ENCODE data around the gene HIPK3. TPM values are rescaled to one million over a fixed set of nuclear protein-coding genes. Genes with fewer than 3 reads are reported as not detected.

The HIPK3 gene
- total RNA-seq, 2 donors from 2014 or later = 202 to 226 TPM

DNA sequence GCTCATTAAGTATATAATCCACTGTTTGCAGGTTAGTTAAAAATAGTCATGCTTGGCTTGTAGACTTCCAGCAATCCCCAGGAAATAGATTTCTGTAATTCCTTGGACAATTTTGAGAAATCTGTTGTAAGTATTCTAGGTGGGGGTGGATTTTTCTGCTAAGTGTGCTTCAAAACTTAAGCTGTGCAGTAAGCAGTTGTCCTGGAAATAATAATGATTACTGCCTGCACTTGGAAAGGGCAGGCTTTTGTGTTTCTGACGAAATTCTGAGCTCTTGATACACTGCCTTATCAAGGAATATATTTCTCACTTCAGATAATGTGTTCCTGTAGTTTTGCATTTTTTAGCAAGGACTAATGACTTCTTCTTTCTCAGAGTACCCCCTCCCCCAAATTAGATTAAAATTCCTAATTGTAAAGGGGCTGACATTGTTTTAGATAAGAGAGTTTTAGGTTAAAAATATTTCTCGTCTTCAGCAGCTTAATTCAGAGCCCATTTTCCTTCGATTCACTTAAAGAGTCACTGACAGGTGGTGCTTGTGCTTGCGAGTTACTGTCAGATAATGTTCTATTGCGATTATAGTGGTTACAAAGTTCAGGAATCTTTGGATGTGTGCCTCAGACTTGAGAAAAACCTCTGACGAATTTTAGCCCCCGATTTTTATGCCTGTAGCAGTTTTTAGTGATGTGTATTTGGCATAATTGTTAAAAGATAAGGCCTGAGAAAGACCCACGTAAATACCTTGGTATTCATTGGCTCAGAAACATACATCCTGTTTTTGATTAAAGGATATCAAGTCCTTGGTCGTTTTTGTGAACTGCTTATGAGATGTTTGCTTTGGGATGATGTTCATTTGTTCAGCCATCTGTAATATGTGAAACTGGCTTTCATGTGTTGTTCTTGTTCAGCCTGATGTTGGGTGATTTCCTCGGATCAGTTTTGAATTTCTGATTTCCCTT lies 120.5 kb downstream of the HIPK3 start:
- intact Hi-C loops (cut with DNase I) = no loop called here
- DNase-seq (no peak), ATAC-seq (peak in 1 of 2 donors; percentile 57)

DNA sequence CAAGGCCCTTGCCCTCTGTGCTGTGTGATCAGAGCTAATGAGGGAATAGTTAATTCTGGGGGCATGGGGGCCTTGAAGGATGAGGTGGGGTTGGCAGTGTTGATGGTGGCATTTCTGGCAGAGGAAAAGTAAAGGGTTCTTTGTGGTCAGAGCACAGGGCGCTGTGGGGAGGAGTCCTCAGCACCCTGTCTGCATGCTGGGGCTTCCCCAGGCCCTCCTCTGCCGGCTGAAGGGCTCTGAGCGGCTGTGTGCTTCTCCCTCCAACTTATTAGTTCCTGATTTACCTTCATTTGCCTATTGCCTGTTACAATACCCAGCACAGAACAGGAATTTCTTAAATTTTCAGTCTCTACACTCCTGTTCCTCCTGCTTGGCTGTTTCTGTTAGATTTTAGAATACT lies 122.8 kb downstream of the HIPK3 start:
- ATAC-seq (no peak), DNase-seq (no peak)
- intact Hi-C loops (cut with DNase I) = no loop called here

DNA sequence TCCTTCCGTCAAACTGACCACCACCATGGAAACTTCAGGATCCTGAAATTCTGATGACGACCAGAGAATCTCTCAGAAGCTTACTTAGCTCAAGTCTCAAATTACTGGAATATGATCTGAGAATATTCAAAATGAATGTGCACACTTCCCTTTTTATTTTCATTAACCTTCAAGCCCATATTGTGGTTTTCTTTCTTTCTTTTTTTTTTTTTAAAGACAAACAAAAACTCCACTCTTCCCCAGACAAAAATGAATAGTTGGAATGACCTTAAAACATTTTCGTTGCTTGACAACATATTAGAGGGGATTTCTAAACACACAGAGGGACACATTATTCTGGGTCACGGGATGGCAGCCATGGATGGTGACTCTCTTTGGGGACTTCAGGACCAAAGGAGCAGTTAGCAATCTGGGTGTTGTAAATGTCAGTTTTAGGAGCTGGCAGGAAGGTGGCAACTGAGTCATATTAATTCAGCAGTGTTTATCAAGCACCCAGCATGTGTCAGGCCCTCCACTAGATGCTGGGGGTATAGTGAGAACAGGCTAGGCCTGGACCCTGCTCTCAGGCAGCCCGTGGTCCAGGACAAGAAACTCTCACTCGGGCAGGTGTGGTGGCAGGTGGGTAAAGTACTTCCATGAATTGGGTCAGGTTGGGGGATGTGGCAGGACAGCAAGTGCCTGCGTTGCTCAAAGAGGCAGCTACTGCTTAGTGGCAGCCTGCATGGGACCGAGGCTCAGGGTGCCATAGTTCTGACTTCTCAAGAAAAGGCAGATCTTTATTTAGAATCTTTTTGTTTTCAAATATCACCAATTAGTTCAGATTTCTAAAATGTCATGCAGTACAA lies 126.1 kb downstream of the HIPK3 start:
- intact Hi-C loops (cut with DNase I) = no loop called here

DNA sequence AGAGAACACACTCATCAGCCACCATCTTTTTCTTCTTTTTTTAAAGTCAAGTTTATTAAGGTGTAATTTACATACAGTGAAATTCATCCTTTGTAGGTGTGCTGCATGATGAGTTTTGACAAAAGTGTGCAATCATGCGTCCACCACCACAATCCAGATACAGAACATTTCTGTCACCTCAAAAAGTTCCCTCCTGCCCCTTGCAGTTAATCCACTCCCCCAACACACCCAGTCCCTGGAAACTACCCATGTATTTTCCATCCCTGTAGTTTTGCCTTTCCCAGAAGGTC lies 126.7 kb downstream of the HIPK3 start:
- ATAC-seq = no peak
- no peak for DNase-seq
- intact Hi-C loops (cut with DNase I) = no loop called here

More for the DNA sequence above, 126.1 kb downstream of the HIPK3 start:
- ATAC-seq (no peak), DNase-seq (no peak)

DNA sequence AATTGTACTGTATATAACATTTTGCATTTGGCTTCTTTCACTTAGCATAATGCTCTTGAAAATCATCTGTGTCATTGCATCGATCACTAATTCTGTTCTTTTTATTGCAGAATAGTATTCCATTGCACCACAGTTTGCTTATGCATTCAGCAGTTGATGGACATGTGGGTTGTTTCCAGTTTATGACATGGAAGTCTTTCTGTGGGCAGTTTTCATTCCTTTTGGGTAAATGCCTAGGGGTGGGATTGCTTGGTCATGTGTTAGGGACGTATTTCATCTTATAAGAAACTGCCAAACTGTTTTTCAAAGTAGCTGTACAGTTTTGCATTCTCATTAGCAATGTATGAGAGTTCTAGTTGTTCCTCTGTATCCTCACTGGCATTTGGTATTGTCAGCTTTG lies 127.0 kb downstream of the HIPK3 start:
- DNase-seq (no peak), ATAC-seq (no peak)
- intact Hi-C loops (cut with DNase I) = no loop called here

DNA sequence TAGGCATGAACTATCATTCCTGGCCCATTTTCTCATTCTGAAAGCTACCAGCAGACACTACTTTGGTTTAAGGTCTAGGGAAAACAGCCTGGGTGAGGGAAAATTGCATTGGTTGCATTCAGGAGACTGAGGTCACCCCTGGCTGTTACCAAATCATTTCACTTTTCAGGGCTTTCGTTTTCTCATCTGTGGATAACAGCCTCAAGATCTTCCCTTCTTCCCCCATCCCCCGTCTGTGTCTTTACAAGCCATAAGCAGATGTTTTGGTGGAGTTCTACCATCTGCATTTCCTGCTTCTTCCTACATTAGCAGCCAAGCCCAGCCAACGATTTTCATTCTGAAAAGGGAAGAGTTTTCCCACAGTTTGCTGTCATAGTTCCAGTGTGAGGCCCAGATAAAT lies 130.4 kb downstream of the HIPK3 start:
- intact Hi-C loops (cut with DNase I) = no loop called here
- ATAC-seq (no peak), DNase-seq (no peak)

DNA sequence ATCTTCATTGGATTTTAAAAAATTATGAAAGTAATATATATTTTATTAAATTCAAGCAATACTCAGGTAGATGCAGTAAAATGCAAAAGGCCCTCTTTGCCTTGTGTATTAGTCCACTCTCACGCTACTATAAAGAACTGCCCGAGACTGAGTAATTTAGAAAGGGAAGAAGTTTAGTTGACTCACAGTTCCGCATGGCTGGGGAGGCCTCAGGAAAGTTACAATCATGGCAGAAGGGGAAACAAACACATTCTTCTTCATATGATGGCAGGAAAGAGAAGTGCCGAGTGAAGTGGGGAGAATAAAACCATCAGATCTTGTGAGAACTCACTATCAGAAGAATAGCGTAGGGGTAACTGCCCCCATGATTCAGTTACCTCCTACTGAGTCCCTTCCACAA lies 130.8 kb downstream of the HIPK3 start:
- intact Hi-C loops (cut with DNase I) = no loop called here

DNA sequence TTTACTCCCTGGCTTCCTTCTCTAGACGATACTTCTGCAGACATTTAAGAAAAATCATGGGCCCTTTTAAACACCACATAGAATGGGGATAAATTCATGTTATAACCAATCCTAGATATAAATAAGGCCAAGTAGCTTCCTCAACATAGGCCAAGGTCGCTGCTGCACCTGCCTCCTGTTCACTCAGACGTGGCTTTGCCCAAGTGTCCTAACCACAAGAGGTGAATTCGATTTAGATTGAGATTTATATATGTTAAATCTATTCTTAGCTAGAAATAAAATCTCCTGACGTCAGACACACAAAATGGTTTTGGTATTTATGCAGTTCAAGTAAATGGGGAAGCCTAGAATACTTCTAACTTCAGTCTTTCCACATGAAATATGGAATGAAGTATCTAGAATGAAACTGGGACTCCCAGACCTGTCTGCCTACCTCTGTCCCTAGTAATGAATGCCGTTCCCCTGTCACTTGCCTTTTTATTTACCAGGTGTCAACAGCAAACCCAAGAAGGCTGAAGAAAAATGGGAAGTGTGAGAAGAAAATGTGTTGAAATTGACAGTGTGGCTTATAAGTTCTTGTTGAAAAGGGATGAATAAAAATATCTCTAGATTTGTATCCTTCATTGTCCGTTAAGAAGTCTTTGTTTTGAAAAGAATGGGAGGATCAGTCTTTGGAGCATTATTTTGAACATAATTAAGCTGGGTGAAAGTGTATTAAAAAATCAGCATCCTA lies 131.8 kb downstream of the HIPK3 start:
- no peak for ATAC-seq
- intact Hi-C loops (cut with DNase I) = no loop called here
- DNase-seq = no peak

More for the DNA sequence above, 130.8 kb downstream of the HIPK3 start:
- ATAC-seq = no peak
- DNase-seq = no peak

DNA sequence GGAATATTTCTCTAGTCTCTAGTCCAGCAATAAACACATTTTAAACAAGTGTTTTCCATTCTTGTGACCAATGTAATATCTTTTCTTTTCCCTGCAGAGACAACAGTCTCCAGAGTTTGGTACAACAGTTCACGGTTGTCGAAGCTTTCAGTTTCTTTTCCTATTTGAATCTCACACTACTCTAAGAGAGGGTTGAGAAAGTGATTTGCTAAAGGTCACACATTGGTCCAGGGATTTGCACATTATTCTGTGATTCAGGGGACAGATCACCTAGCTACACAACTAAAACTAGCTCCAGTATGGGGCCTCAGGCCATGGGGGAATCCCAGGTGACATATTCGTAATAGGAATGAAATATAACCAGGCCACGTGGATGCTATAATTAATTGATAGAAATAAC lies 132.5 kb downstream of the HIPK3 start:
- no peak for DNase-seq
- no peak for ATAC-seq
- intact Hi-C loops (cut with DNase I) = no loop called here

DNA sequence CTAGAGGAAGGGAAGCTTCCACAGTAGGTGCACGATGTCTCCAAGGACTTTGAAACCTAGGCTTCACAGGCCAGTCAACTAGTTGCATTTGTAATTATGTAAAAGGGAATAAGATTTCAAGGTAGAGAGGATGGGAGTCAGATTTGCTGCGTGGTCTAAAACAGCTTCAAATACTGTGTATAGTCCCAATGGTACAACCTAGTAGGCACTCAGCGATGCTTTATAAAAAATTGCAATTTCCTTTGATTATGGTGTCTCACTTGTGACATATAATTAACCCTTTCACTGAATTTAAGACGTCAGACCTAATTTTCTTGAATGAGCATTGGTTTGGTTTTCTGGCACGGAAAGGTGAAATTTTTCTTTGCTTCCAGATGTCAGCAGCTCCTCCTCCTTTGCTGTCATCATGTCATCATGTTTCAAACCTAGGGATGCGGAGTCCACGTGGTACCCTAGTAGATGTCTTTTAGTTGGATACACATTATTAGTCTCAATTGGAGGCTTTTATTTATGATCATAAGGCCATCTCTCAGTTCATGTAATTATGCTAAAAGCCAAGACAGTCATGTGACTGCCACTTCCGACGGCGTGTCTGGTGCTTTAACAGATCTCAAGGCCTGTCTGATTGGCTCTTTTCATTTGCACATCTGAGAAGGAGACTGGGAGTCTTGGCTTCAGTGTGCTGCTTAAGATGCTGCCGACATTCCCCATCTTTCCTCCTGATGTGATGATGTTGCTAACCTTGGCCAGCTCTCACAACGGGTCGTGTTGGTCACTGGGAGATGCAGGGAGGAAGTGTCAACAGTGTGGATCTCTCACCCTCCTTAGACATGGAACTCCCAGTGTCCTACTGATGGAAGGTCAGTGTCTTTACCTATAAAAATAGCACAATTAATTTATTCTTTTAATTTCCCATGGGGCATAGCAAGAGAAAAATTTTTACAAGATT lies 134.0 kb downstream of the HIPK3 start:
- no peak for ATAC-seq
- DNase-seq = no peak
- intact Hi-C loops (cut with DNase I) = no loop called here

DNA sequence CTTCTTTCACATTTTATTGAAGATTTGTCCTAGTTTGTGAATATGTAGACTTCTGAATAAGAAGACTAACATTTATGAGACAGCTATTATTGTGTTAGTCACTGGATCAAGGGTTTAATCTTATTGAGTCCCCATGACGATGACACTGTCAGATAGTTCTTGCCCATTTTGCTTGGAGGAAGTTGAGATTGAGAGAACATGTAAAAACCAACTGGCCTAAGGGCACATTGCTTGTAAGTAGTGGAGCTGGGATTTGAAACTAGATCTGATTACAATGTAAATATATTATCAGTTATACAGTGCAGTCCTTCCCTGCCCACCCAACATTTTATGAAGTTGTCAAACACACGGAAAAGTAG lies 134.7 kb downstream of the HIPK3 start:
- ATAC-seq (no peak), DNase-seq (no peak)
- intact Hi-C loops (cut with DNase I) = no loop called here

DNA sequence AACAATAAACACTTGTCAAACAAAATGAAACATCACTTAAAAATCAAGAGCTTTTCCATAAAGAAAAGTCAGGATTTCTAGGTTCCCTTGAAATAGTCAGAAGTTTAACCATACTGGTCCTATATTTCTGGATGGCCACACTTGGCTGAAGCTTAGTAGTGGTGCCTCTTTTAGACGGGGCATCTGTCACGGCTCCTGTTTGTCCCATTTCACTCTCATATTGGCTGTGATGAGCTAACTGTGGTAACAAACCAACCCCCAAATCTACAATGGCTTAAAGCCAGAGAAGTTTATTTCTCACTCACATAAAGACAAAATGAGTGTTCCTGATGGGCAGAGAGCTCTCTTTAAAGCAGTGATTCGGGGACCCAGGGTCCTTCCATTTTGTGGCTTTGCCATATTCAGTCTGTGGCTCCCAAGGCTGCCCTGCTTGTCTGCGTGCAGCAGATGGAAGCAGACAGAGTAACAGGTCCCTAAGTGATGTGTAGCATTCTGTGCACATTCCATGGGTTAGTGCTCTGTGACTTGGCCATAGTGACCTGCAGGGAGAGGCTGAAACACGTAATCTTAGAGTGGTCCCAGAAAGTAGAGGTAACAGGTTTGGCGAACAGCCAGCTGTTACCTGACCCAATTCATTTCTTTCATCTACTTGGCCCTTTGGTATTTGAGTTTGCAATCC lies 137.4 kb downstream of the HIPK3 start:
- ATAC-seq (no peak), DNase-seq (no peak)
- intact Hi-C loops (cut with DNase I) = no loop called here

DNA sequence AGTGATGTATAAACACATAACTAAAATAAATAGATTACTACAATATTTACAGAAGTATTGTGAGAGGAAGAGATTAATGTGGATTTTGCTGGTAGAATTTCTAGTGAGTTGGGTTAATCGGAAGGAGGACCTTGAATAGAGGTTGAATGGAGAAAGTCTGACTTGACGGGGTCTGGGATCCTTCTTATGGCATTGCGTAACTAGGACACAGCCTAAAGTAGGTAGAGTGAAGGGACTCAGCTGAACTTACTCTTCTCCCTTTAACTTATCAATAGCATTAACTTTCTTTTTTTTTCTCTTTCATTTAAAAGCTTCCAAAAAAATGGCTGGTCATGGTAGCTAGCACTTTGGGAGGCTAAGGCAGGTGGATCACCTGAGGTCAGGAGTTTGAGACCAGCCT lies 139.2 kb downstream of the HIPK3 start:
- ATAC-seq (no peak), DNase-seq (no peak)
- intact Hi-C loops (cut with DNase I) = no loop called here

DNA sequence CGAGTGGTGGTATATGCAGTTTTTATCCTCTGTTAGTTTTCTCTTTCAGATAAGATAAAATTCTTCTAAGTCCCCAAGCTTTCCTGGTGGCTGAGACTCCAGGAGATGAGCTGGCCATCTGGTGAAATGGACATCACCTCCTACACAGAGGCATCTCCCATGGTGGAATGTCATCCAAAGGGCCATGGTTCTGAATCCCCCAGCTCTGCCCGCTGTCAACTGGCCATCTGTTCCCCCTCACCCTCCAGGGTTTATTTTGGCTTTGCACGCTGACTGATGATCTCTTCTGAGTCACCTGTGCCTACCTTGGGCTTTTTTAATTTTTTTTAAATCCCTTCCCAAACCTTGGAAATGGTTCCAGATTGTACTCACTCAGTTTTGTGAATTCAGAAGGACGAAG lies 142.2 kb downstream of the HIPK3 start:
- ATAC-seq = no peak
- DNase-seq = no peak
- intact Hi-C loops (cut with DNase I) = no loop called here

DNA sequence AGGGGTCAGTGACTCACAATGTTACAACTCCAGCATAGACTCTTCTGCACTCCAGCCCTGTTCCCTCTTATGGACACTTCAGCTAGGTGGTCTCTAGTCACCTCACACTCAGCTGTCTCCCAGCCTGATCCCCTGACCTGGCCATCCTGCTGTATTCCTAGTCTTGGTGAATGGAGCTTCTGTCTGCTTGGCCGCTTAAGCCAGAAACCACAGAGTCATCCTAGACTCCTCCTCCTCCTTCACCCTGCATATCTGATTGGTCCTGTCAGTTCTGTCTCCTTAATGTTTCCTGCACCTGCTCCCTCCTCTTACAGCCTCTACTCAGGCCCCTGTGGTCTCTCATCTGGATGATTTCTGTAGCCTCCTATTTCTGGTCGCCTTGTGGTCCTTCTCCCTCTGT lies 144.9 kb downstream of the HIPK3 start:
- intact Hi-C loops (cut with DNase I) = no loop called here
- DNase-seq (no peak), ATAC-seq (no peak)

DNA sequence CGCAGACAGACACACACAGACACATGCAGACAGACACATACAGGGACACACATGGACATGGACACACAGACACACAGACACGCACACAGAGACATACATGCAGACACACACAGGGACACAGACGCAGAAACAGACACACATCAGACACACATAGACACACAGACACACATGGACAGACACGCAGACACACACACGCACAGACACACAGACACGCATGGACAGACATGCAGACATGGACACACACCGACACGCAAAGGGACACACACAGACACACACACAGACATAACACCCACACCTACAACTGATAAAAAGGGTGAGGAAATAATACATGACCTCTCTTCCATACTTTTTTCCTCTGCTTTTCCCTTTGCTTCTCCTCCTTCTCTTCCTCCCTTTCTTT lies 146.2 kb downstream of the HIPK3 start:
- ATAC-seq (no peak), DNase-seq (no peak)
- intact Hi-C loops (cut with DNase I) = no loop called here

DNA sequence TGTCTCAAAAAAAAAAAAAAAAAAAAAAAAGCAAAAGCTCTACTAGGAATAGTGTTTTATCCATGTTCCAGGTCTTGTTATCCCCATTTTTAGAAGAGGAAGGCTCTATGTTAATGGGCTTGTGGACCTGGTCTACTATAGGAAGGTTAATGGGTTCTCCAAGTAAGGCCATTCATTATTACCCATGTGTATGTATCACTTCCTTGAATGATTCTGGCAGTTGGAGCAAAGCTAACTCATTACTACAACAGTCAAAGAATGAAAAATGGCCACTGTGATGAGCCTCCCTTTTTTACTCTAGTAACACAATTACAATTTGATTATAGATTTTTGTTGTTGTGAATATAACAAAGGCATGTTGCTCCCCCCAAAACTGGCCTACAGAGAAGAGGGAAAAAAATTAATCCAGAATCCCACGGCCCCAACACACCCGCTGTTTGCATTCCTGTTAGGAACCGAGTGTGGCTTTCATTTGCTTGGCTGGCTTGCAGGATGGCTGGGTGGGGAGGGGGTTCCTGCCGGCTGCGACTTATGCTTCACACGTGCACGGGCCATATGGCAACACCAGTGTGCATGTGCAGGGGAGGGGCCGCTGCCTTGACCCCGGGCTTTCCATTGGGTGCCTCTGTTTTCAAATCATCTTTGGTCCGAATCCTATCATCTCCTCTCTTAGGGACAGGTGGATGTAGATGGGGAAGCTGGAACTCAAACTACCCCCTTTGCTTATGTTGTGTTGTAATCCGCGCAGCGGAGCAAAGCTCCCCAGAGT lies 148.8 kb downstream of the HIPK3 start:
- no peak for ATAC-seq
- intact Hi-C loops (cut with DNase I) = no loop called here
- no peak for DNase-seq

Measured in left cardiac atrium (tissue), 4 donors.